Stimulated activated naive CD8-positive, alpha-beta T cell treated with anti-CD3 and anti-CD28 coated beads, Interleukin-15, Interleukin-2, amounts not matched to agents 100 ng/mL and 50 ng/mL, for 24 hours (primary cell): ENCODE measurements around the gene KCNK7.
A peak's percentile ranks its signal among the peaks of the same experiment; 100 is the strongest.

ENCODE experiments used
- H3K27ac Mint-ChIP-seq: one replicate; pipeline ENCODE4 v1.8.0; 2021; ENCODE audit warnings: mild to moderate bottlenecking, mixed read lengths
- H3K27me3 Mint-ChIP-seq: one replicate; pipeline ENCODE4 v1.8.0; 2021; ENCODE audit warnings: mixed read lengths
- H3K36me3 Mint-ChIP-seq: one replicate; pipeline ENCODE4 v1.8.0; 2021; ENCODE audit warnings: low read depth, mixed read lengths
- H3K4me1 Mint-ChIP-seq: one replicate; pipeline ENCODE4 v1.8.0; 2021; ENCODE audit warnings: low read depth, mixed read lengths
- H3K4me3 Mint-ChIP-seq: one replicate; pipeline ENCODE4 v1.8.0; 2021; ENCODE audit warnings: mild to moderate bottlenecking, mixed read lengths
- H3K9me3 Mint-ChIP-seq: one replicate; pipeline ENCODE4 v1.8.0; 2021; ENCODE audit warnings: mixed read lengths

Gene KCNK7

DNA sequence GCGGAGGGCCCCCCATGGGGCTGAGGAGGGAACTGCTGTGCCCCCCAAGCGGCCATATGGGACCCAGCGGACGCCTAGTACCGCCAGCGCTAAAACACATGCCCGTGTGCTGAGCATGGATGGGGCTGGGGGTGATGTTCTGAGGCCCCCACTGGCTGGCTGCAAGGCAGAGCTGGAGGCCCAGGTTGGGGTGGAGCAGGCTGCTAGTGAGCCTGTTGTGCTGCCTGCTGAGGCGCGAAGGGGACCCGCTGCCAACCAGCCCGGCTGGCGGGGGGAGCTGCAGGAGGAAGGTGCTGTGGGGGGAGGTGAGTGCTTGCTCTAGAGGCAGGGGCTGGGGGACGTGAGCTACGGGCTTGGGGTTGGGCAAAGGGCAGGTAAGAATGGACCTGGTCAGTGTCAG, 23.2 kb upstream of the KCNK7 start:
- Mint-ChIP-seq H3K4me3 (no peak overlapping the region), H3K9me3 (no peaks in the 10 kb centered on the region), H3K27me3 (no peaks in the 10 kb centered on the region), H3K27ac (no peak overlapping the region), H3K36me3 (peaks cover 47% of the 10 kb centered on the region), H3K4me1 (peaks cover 24% of the 10 kb centered on the region)

DNA sequence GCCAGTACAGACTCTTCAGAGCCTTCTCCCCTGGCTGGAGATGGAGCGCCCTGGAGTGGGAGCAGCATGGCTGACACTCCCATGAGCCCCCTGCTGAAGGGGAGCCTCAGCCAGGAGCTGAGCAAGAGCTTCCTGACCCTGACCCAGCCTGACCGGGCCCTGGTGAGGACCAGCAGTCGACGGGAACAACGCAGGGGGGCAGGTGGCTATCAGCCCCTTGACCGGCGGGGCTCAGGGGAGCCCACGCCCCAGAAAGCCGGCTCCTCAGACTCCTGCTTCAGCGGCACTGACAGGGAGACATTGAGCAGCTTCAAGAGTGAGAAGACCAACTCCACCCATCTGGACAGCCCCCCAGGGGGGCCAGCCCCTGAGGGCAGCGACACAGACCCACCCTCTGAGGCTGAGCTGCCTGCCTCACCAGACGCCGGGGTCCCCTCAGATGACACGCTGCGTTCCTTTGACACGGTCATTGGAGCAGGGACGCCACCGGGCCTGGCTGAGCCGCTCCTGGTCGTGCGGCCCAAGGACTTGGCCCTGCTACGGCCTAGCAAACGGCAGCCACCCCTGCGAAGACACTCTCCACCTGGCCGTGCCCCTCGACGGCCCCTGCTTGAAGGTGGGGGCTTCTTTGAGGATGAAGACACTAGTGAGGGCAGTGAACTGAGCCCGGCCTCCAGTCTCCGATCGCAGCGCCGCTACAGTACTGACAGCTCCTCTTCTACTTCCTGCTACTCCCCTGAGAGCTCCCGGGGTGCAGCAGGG, 22.6 kb upstream of the KCNK7 start:
- Mint-ChIP-seq H3K9me3 (no peaks in the 10 kb centered on the region), H3K27me3 (no peaks in the 10 kb centered on the region), H3K4me1 (peaks cover 26% of the 10 kb centered on the region), H3K27ac (no peak overlapping the region), H3K4me3 (peak overlapping the region; percentile 97), H3K36me3 (peaks cover 47% of the 10 kb centered on the region)

DNA sequence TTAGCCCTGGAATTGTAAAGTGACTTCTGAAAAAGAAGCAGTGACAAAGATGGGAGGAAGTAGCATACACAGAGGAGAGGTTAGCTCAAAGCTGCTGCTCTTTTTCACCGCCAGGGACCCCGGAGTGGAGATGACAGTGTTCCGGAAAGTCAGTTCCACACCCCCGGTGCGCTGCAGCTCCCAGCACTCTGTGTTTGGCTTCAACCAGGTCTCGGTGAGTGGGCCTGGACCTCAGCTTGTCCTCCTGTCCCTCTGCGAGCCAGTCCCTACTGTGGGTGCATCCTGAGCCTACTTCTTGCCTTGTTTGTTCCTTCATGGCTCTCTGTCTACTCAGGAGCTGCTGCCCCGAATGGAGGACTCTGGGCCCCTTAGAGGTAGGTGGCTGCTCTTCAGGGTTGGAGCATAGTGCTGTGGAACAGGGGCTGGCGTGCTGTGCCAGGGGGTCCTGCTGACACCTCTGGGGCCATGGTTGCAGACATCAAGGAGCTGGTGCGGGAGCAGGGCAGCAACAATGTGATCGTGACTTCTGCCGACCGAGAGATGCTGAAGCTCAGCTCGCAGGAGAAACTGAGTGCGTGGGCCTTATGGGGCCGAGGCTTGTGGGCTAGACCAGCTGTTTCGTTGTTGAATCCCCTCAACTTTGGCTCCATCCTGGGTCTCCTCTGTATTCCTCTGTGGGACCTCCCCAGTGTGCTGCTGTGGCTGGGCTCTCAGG, 21.7 kb upstream of the KCNK7 start:
- Mint-ChIP-seq H3K36me3 (peaks cover 42% of the 10 kb centered on the region), H3K4me3 (peak overlapping the region; percentile 97), H3K27ac (peak overlapping the region; percentile 96), H3K27me3 (no peaks in the 10 kb centered on the region), H3K4me1 (peaks cover 35% of the 10 kb centered on the region), H3K9me3 (no peaks in the 10 kb centered on the region)

DNA sequence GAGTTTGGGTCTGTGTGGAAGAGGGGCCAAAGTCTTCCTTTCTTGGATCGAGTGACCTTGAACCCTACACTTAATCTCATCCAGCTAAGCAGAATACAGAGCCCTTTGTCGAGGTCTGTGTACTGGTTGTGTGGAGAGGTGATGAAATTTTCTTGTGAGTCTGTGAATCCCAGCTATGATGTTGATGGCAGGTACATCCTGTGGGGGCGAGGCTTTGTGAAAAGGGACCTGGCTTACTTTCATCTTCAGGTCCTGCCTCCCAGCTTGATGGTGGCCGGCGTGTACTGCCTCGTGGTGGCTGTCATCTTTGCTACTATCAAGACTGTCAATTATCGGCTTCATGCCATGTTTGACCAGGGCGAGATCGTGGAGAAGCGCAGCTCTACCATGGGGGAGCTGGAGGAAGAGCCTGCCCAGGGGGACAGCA, 21.0 kb upstream of the KCNK7 start:
- Mint-ChIP-seq H3K9me3 (no peaks in the 10 kb centered on the region), H3K27ac (peak overlapping the region; percentile 96), H3K4me3 (peak overlapping the region; percentile 97), H3K27me3 (no peaks in the 10 kb centered on the region), H3K36me3 (peaks cover 42% of the 10 kb centered on the region), H3K4me1 (peaks cover 40% of the 10 kb centered on the region)

DNA sequence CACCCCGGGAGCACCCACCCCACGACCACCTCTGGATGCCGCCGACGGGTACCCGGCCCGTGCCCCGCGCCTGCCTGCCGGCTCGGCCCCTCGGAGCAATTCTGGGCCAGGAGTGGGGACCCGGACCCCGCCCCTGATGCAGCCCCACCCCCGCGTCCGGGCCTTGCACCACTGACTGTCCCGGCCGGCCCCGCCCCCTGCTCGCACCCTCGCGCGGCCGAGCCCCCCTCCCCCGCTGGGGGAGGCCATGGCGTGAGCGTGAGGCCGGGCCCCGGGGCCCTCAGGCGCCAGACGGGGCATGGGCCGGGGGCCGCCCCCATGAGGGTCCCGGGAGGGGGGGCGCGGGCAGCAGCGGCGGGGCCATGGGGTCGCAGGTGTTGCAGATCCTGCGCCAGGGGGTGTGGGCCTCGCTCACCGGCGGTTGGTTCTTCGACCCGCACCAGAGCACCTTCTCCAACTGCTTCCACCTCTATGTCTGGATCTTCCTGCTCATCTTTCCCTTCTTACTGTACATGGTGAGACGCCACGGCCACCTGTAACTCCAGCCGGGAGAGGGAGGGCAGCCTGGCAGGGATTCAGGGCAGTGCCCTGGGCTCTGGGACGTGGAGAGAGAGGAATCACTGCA, 20.5 kb upstream of the KCNK7 start:
- H3K4me1 Mint-ChIP-seq: peaks cover 44% of the 10 kb centered on the region
- H3K4me3 Mint-ChIP-seq: peak overlapping the region; percentile 97
- H3K27me3 Mint-ChIP-seq: no peaks in the 10 kb centered on the region
- peak overlapping the region; percentile 96 for H3K27ac Mint-ChIP-seq
- peaks cover 38% of the 10 kb centered on the region for H3K36me3 Mint-ChIP-seq
- H3K9me3 Mint-ChIP-seq: no peaks in the 10 kb centered on the region

DNA sequence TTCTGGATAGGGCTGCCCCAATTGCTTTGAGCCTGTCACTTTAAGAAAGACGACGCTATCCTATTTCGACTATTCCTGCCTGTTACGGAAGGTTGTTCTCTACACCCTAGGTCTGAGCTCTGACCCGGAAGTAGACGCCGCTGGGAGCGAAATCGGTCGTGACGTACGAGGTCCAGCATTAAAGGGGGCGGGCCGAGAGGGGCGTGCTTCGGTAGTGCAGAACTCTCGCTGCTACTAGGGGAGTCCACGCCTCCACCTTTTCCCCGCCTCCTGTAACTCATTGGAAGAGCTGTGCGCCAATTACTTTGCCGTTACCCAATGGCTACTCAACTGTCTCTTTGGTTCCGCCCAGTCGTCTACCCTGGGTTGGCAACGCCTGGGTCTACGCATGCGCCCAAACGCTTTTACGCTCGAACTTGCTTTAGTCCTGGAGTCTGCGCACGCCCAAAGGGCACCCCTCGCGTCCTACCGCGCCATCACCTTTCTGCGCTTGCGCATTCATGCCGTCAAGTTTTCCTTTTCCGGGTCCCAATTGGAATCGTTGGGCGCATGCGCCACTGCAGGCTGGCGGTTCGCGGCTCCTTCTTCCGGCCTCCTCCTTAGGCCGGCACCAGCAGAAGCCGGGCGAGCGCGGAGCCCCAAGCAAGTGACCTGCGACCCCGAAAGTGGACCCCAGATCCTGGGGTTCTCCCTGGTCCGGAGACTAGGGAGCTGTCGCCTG, 19.8 kb upstream of the KCNK7 start, which contains the start of gene PCNX3:
PCNX3 (plus strand) TSS at position 548 of the 721 bp plus-strand sequence. CDS start 536 bp downstream, outside the sequence.
- peaks cover 41% of the 10 kb centered on the region for H3K36me3 Mint-ChIP-seq
- peak within 1 kb of the TSS; percentile 96 for H3K27ac Mint-ChIP-seq
- no peaks in the 10 kb centered on the region for H3K27me3 Mint-ChIP-seq
- no peaks in the 10 kb centered on the region for H3K9me3 Mint-ChIP-seq
- peaks cover 49% of the 10 kb centered on the region for H3K4me1 Mint-ChIP-seq
- H3K4me3 Mint-ChIP-seq: peak within 1 kb of the TSS; percentile 97

DNA sequence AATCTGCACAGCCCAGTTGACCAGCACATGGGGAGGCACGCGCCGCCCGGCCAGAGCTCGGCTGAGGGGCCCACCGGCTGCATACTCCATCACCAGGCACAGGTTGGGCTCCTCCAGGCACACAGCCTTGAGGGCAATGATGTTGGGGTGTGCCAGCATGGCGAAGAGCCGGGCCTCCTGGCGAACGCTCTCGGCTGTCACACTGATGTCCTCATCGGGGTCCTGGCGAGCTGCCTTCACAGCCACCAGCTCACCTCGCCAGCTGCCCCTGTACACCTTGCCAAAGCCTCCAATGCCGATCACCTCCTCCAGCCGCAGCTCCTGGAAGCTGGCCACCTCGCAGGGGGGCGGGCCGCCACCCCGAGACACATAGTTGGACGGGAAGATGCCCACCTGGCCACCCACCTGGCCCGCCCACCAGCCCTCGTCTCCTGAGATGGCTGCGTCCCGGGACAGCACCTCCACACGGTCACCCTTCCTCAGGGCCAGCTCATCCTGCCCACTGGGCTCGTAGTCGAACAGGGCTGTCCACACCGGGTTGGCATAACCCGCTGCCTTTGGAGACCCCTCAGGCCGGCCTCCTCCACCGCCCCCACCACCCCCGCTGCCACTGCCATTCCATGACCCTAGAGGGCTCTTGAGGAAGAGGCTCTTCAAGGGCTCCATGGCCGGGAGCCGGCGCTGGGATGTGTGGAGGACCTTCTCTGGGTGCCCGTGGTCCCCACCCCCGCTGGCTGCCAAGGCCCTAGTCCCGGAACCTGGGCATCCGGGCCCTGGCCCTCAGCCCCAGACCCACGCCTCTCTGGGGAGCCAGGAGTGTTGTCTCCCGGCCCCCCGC, 17.7 kb upstream of the KCNK7 start:
- Mint-ChIP-seq H3K9me3 (no peaks in the 10 kb centered on the region), H3K4me1 (peaks cover 62% of the 10 kb centered on the region), H3K4me3 (peak overlapping the region; percentile 95), H3K27me3 (no peaks in the 10 kb centered on the region), H3K27ac (peak overlapping the region; percentile 87), H3K36me3 (peaks cover 39% of the 10 kb centered on the region)

DNA sequence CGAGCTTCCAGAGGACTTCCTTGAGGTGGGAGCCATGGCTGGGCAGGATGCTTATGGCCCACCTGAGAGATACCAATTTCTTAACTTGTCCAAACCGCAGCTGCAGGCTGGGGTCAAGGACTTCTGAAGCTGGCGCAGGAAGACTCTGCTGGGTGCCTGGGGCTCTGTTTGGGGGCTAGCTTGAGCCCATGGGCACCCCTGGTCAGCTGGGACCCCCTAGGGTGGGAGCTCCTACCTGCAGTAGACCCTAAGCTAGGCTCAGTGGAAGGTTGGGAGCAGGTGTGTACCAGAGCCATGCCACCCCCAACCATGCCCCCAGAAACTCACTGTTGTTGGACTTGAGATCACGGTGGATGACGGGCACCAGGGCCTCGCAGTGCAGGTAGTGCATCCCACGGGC, 17.1 kb upstream of the KCNK7 start:
- Mint-ChIP-seq H3K9me3 (no peaks in the 10 kb centered on the region), H3K36me3 (peaks cover 37% of the 10 kb centered on the region), H3K4me3 (peak overlapping the region; percentile 95), H3K4me1 (peaks cover 59% of the 10 kb centered on the region), H3K27me3 (no peaks in the 10 kb centered on the region), H3K27ac (peak overlapping the region; percentile 90)

DNA sequence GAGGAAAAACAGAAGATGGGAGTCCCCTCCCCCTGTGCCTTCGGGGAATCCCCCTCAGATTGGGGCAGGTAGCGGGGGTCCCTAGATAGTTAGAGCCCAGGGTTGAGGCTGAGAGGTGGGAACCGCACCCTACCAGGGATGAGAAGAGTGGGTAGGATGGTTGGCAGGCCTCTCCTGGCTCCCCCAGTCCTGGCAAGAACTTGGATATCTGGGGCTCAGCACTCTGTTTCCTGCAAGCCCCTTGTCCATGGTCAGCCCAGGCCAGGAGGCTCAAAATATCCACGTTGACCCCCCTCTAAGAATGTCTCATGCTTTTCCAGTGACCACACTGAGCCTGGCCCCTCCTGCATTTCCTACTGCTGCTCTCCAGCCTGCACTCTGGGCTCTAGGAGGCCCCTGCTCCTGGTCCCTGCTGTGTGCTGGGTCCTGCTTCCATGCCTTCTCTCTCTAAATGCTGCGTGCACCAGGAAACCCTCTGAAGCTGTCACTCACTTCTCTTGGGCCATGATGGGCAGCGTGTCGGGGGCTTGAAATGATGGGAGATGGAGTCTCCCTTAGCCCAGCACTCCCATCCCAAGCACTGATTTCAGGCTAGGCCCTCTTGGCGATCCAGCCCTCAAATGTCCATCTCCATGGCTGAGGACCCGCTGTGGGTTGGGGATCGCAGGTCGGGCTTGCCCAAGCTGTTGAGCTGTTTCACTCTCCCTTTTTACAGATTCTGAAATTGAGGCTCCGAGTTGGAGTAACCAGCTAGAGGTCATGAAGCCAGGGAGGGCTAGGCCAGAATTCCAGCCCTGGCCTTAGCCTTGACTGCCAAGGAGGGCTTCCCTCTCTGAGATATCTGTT, 16.4 kb upstream of the KCNK7 start:
- Mint-ChIP-seq H3K4me1 (peaks cover 52% of the 10 kb centered on the region), H3K27me3 (no peaks in the 10 kb centered on the region), H3K27ac (peak overlapping the region; percentile 90), H3K36me3 (peaks cover 31% of the 10 kb centered on the region), H3K9me3 (no peaks in the 10 kb centered on the region), H3K4me3 (peak overlapping the region; percentile 95)

DNA sequence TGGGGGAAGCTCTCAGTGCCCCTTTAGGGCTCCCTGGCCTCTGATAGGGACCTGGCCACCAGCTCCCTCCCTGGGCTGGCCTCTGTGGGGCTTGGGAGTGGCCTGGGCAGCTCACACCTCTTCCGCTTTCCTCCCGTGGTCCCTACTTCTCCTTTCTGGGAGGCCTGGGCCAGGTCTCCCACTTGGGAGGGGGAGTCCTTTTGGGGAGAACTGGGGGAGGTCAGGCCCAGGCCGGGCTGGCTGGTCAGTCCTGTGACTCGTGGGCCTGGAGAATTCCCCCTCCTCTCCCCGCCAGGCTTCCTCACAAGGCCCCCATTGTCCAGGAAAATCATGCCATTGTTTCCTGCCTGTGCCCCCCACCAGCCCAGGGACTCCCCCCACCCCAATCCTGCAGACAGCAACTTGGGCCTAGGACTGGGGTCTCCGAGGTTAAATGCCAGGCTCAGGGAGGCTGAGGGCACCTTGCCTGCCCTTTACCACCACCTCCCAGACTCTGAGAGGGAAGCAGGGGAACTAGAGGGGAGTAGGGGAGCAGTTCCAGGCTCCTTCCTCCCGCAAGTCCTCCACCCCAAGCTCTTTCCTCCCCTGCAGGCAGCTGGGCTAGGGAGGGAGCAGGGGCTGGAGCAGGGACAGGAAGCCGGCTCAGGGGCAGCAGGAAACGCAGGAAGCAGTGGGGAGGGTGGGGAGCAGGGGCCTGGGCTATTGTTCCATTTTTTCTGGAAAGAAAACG, 15.6 kb upstream of the KCNK7 start:
- Mint-ChIP-seq H3K36me3 (peaks cover 31% of the 10 kb centered on the region), H3K27me3 (no peaks in the 10 kb centered on the region), H3K27ac (peak overlapping the region; percentile 55), H3K4me3 (peak overlapping the region; percentile 39), H3K9me3 (no peaks in the 10 kb centered on the region), H3K4me1 (peaks cover 44% of the 10 kb centered on the region)

DNA sequence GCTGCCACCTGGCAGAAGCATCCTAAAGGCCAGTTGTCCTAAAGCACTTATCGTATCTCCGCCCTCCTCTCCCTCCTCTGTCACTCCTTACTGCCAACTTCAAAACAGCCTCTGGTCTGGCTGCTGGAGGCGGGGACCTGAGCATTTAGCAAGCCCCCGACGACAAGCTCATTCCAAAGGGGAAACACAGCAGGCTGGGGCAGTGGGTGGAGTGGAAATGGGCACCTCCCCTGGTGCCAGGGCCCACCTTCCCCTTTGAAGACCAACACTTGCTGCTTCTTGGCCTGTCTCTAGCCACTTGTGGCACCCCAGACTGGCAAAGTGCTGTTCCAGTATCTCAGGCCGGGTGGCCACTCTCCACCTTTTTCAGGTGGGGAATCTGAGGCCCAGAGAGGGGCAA, 14.8 kb upstream of the KCNK7 start:
- no peaks in the 10 kb centered on the region for H3K27me3 Mint-ChIP-seq
- H3K4me1 Mint-ChIP-seq: peaks cover 41% of the 10 kb centered on the region
- H3K9me3 Mint-ChIP-seq: no peaks in the 10 kb centered on the region
- peak overlapping the region; percentile 22 for H3K27ac Mint-ChIP-seq
- H3K36me3 Mint-ChIP-seq: peaks cover 34% of the 10 kb centered on the region
- peak overlapping the region; percentile 39 for H3K4me3 Mint-ChIP-seq

DNA sequence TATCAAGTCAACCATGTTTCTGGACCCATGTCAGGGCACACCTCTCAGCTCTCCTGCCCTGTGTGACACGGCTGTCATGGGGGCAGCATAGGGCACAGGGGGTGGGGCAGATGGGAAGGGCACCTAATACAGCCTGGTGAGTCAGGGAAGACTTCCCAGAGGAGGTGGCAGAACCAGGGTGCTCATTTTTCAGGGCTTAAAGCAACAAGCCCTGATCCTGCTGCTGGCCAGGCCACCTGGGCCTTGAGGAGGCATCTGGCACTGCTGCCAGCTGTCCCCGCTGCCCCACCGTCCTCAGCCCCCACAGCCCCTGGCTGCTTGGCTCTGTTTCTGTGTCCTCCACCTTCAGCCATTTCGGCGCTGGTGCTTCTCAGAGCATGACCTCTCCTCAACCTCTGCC, 14.1 kb upstream of the KCNK7 start:
- Mint-ChIP-seq H3K4me3 (no peak overlapping the region), H3K9me3 (no peaks in the 10 kb centered on the region)

DNA sequence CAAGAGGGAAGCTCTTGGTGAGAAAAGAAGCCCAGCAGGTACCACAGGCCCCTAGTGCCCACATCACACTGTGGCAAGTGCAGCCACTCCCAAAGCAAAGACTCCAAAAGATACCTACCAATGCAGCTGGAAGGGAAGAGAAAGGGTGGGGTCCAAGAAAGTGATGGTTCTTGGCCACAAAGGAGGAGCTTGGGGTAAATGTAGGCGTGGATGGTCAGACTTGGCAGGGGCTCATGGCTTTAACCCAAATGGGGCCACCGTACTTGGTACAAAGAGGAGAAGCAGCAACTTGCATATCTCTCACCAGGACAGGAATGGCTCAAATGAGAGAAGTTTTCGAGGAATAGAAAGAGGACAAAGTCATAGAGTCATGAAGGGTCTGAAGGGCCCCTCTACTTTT, 13.6 kb upstream of the KCNK7 start:
- peak overlapping the region; percentile 28 for H3K4me3 Mint-ChIP-seq
- H3K27ac Mint-ChIP-seq: peak overlapping the region; percentile 63
- no peaks in the 10 kb centered on the region for H3K9me3 Mint-ChIP-seq
- H3K27me3 Mint-ChIP-seq: no peaks in the 10 kb centered on the region
- peaks cover 40% of the 10 kb centered on the region for H3K4me1 Mint-ChIP-seq
- peaks cover 38% of the 10 kb centered on the region for H3K36me3 Mint-ChIP-seq

More for the DNA sequence above, 14.1 kb upstream of the KCNK7 start:
- peaks cover 38% of the 10 kb centered on the region for H3K36me3 Mint-ChIP-seq
- peak overlapping the region; percentile 63 for H3K27ac Mint-ChIP-seq
- H3K27me3 Mint-ChIP-seq: no peaks in the 10 kb centered on the region
- H3K4me1 Mint-ChIP-seq: peaks cover 40% of the 10 kb centered on the region
